ENCODE data around the gene SH2D3A. TPM values are rescaled to one million over a fixed set of nuclear protein-coding genes. Genes with fewer than 3 reads are reported as not detected.

The SH2D3A gene
- polyA plus RNA-seq, 1 donor (not counting 4 experiments of a cell fraction or from before 2014, with no cell fraction given) = 24.9 TPM

DNA sequence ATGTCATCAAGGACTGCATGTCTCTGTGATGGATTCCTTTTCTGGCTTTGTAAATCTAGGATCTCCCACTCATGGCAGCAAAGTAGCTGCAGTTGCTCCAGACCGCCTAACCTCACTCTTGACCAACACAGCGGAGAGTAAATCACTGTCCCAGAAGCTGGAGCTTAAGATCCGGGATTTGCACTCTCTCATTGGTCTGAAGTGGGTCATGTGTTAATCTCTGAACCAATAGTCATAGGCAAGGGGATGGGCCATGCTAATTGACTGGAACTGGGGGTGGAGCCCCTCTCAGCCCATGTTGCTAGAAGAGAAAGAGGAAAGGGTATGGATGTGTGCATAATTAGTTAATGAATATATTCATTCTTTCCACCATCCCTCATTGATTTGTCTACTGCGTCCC is 39.3 kb upstream of the SH2D3A start:
- no peak overlapping the region for H2AFZ ChIP-seq (ENCODE audit: control insufficient read depth, low read length)
- no peak overlapping the region for H3K9ac ChIP-seq (ENCODE audit: control insufficient read depth, extremely low read depth, insufficient read depth, low read length)
- H3K4me2 ChIP-seq (ENCODE audit: control insufficient read depth, extremely low read depth, insufficient read depth, low read depth, low read length) = no peak overlapping the region
- H4K20me1 ChIP-seq (ENCODE audit: control insufficient read depth, extremely low read depth, insufficient read depth, low read length) = no peaks in the 10 kb centered on the region
- dilution Hi-C loops (cut with MboI; ENCODE audit: extremely low pct_ligation_motif_present, low sequenced_read_pairs) = no loop called here
- TF ChIP-seq, protein P1, sequence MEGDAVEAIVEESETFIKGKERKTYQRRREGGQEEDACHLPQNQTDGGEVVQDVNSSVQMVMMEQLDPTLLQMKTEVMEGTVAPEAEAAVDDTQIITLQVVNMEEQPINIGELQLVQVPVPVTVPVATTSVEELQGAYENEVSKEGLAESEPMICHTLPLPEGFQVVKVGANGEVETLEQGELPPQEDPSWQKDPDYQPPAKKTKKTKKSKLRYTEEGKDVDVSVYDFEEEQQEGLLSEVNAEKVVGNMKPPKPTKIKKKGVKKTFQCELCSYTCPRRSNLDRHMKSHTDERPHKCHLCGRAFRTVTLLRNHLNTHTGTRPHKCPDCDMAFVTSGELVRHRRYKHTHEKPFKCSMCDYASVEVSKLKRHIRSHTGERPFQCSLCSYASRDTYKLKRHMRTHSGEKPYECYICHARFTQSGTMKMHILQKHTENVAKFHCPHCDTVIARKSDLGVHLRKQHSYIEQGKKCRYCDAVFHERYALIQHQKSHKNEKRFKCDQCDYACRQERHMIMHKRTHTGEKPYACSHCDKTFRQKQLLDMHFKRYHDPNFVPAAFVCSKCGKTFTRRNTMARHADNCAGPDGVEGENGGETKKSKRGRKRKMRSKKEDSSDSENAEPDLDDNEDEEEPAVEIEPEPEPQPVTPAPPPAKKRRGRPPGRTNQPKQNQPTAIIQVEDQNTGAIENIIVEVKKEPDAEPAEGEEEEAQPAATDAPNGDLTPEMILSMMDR (optimal IDR thresholded peaks at IDR 0.05 in 1 of 3, IDR thresholded peaks at IDR 0.05 in 1 of 3, conservative IDR thresholded peaks at IDR 0.05 in 1 of 3; ENCODE audit: extremely low read depth in 1 of 3, insufficient read depth in 2 of 3, low read length in 3 of 3) = no peak
- no peak for TF ChIP-seq EZH2 (IDR thresholded peaks at IDR 0.05; ENCODE audit: low read length)
- H3K4me1 ChIP-seq (ENCODE audit: control insufficient read depth, extremely low read depth, insufficient read depth, low read length) = peaks cover 3% of the 10 kb centered on the region
- no peaks in the 10 kb centered on the region for H3K36me3 ChIP-seq (ENCODE audit: control insufficient read depth in 2 of 2, extremely low read depth in 1 of 2, insufficient read depth in 2 of 2, low read length in 2 of 2)
- H3K4me3 ChIP-seq (ENCODE audit: control insufficient read depth in 2 of 3, extremely low read depth in 1 of 3, insufficient read depth in 2 of 3, low read depth in 1 of 3, low read length in 3 of 3) = no peak overlapping the region
- H3K9me3 ChIP-seq (ENCODE audit: control insufficient read depth, low read depth, low read length) = no peaks in the 10 kb centered on the region
- H3K9me1 ChIP-seq (ENCODE audit: control insufficient read depth, extremely low read depth, insufficient read depth, low read length) = no peaks in the 10 kb centered on the region
- H3K27me3 ChIP-seq (ENCODE audit: control insufficient read depth, extremely low read depth, insufficient read depth, low read length) = no peaks in the 10 kb centered on the region
- H3K79me2 ChIP-seq (ENCODE audit: control insufficient read depth, insufficient read depth, low read length) = no peaks in the 10 kb centered on the region
- FAIRE-seq (no peak), DNase-seq (ENCODE audit: low read depth, low spot score) (no peak)
- no peak overlapping the region for H3K27ac ChIP-seq (ENCODE audit: control insufficient read depth, insufficient read depth, low read length)

DNA sequence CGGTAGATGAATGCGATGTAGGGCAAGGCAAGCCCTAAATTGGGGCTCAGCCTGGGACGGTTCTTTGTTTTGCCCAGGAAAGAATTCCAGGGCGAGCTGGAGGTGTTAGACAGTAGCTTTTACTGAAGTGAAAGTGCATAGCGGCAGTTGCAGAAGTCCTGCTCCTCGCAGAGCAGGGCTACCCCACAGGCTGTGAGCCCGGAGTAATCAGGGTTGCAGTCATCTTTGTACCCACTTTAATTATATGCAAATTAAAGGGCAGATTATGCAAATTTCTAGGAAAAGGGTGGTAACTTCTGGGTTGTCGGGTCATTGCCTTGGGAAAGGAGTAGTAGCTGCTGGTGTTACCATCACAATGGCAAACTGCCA is 35.8 kb upstream of the SH2D3A start:
- no peaks in the 10 kb centered on the region for H3K27me3 ChIP-seq (ENCODE audit: control insufficient read depth, extremely low read depth, insufficient read depth, low read length)
- TF ChIP-seq, protein P1 (optimal IDR thresholded peaks at IDR 0.05 in 1 of 3, IDR thresholded peaks at IDR 0.05 in 1 of 3, conservative IDR thresholded peaks at IDR 0.05 in 1 of 3; ENCODE audit: extremely low read depth in 1 of 3, insufficient read depth in 2 of 3, low read length in 3 of 3) = no peak
- TF ChIP-seq EZH2 (IDR thresholded peaks at IDR 0.05; ENCODE audit: low read length) = no peak
- H3K9ac ChIP-seq (ENCODE audit: control insufficient read depth, extremely low read depth, insufficient read depth, low read length) = no peak overlapping the region
- H3K27ac ChIP-seq (ENCODE audit: control insufficient read depth, insufficient read depth, low read length) = no peak overlapping the region
- H3K36me3 ChIP-seq (ENCODE audit: control insufficient read depth in 2 of 2, extremely low read depth in 1 of 2, insufficient read depth in 2 of 2, low read length in 2 of 2) = no peaks in the 10 kb centered on the region
- no peak overlapping the region for H2AFZ ChIP-seq (ENCODE audit: control insufficient read depth, low read length)
- FAIRE-seq (no peak), DNase-seq (ENCODE audit: low read depth, low spot score) (no peak)
- dilution Hi-C loops (cut with MboI; ENCODE audit: extremely low pct_ligation_motif_present, low sequenced_read_pairs) = no loop called here
- H3K79me2 ChIP-seq (ENCODE audit: control insufficient read depth, insufficient read depth, low read length) = no peaks in the 10 kb centered on the region
- H3K4me3 ChIP-seq (ENCODE audit: control insufficient read depth in 2 of 3, extremely low read depth in 1 of 3, insufficient read depth in 2 of 3, low read depth in 1 of 3, low read length in 3 of 3) = no peak overlapping the region
- no peak overlapping the region for H3K4me2 ChIP-seq (ENCODE audit: control insufficient read depth, extremely low read depth, insufficient read depth, low read depth, low read length)
- no peaks in the 10 kb centered on the region for H4K20me1 ChIP-seq (ENCODE audit: control insufficient read depth, extremely low read depth, insufficient read depth, low read length)
- no peaks in the 10 kb centered on the region for H3K9me3 ChIP-seq (ENCODE audit: control insufficient read depth, low read depth, low read length)
- no peaks in the 10 kb centered on the region for H3K9me1 ChIP-seq (ENCODE audit: control insufficient read depth, extremely low read depth, insufficient read depth, low read length)
- H3K4me1 ChIP-seq (ENCODE audit: control insufficient read depth, extremely low read depth, insufficient read depth, low read length) = peaks cover 11% of the 10 kb centered on the region
